ENCODE measurements around the gene USP47.

- TF ChIP-seq, protein P1, sequence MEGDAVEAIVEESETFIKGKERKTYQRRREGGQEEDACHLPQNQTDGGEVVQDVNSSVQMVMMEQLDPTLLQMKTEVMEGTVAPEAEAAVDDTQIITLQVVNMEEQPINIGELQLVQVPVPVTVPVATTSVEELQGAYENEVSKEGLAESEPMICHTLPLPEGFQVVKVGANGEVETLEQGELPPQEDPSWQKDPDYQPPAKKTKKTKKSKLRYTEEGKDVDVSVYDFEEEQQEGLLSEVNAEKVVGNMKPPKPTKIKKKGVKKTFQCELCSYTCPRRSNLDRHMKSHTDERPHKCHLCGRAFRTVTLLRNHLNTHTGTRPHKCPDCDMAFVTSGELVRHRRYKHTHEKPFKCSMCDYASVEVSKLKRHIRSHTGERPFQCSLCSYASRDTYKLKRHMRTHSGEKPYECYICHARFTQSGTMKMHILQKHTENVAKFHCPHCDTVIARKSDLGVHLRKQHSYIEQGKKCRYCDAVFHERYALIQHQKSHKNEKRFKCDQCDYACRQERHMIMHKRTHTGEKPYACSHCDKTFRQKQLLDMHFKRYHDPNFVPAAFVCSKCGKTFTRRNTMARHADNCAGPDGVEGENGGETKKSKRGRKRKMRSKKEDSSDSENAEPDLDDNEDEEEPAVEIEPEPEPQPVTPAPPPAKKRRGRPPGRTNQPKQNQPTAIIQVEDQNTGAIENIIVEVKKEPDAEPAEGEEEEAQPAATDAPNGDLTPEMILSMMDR (IDR thresholded peaks at IDR 0.05; ENCODE audit: low read depth, low read length): no peak
- TF ChIP-seq, protein P2, sequence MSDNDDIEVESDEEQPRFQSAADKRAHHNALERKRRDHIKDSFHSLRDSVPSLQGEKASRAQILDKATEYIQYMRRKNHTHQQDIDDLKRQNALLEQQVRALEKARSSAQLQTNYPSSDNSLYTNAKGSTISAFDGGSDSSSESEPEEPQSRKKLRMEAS (IDR thresholded peaks at IDR 0.05; ENCODE audit: low read depth, low read length): no peak
- TF ChIP-seq POLR2A (IDR thresholded peaks at IDR 0.05; ENCODE audit: extremely low read depth, insufficient read length): no peak
- TF ChIP-seq MYC (IDR thresholded peaks at IDR 0.05; ENCODE audit: low read depth, low read length): no peak
Observed at GRCh38 chr11:11980200-11980599, 138.4 kb downstream of the USP47 start.
